Upper lobe of left lung (tissue), 6 donors: ENCODE data around the gene RDX. TPM values are rescaled to one million over a fixed set of nuclear protein-coding genes. Genes with fewer than 3 reads are reported as not detected.

ENCODE experiments used
- ATAC-seq, 2 donors: fragments of 200-7000 bp; cut with Tn5 transposase; one replicate each; pipeline ENCODE4 v1.9.1; 2022; ENCODE audit warnings: mild to moderate bottlenecking in 2 of 2, moderate library complexity in 2 of 2; ENCODE audit not compliant: low FRiP score in 2 of 2
- DNase-seq, 2 donors: peaks; one replicate each; pipeline ENCODE4 v3.0.0-alpha.2; 2019 to 2020
- H3K27ac ChIP-seq, 4 donors: fragments of 200-600 bp; sonication (generic); one replicate each; pipeline ENCODE4 v1.5.1; 2016 to 2019
- H3K27me3 ChIP-seq, 4 donors: fragments of 200-600 bp; sonication (generic); one replicate each; pipeline ENCODE4 v1.5.1; 2017 to 2019
- H3K36me3 ChIP-seq, 4 donors: fragments of 200-600 bp; sonication (generic); one replicate each; pipeline ENCODE4 v1.5.1; 2016 to 2019
- H3K4me1 ChIP-seq, 4 donors: fragments of 200-600 bp; sonication (generic); one replicate each; pipeline ENCODE4 v1.5.1; 2018 to 2019
- H3K4me3 ChIP-seq, 4 donors: fragments of 200-600 bp; sonication (generic); one replicate each; pipeline ENCODE4 v1.5.1; 2017 to 2019; ENCODE audit warnings: mild to moderate bottlenecking in 2 of 4, moderate library complexity in 1 of 4
- H3K9me3 ChIP-seq, 4 donors: fragments of 200-600 bp; sonication (generic); one replicate each; pipeline ENCODE4 v1.5.1; 2018 to 2019
- CTCF ChIP-seq, 6 experiments: fragments of 450-650 bp in 4 of 6; fragments of 200-600 bp in 2 of 6; sonication (generic) in 2 of 6; IDR thresholded peaks; one replicate each; pipeline ENCODE4 v1.5.1; 2016 to 2019; ENCODE audit warnings: antibody characterized with exemption in 6 of 6
- EP300 ChIP-seq, 4 donors: sonication (generic); formaldehyde crosslinking; IDR thresholded peaks; one replicate each; pipeline ENCODE4 v1.5.1; 2017; ENCODE audit warnings: antibody characterized with exemption in 4 of 4, control low read depth in 2 of 4
- POLR2A ChIP-seq, 4 donors: fragments of 450-650 bp; IDR thresholded peaks; one replicate each; pipeline ENCODE4 v1.5.1; 2016 to 2017; ENCODE audit warnings: antibody characterized with exemption in 4 of 4, mild to moderate bottlenecking in 2 of 4
- POLR2AphosphoS5 ChIP-seq, 2 donors: sonication (generic); formaldehyde crosslinking; IDR thresholded peaks; one replicate each; pipeline ENCODE4 v1.5.1; 2017; ENCODE audit warnings: antibody characterized with exemption in 2 of 2
- WGBS, 2 donors: methylation state at CpG; one replicate each; pipeline ENCODE4 v1.1.5; 2017 to 2018; 5-methylcytosine and 5-hydroxymethylcytosine counted together
- total RNA-seq, 6 donors: library from RNA; depleted of rRNA in 4 of 6; stranded (reverse); fragments of >200 nt in 4 of 6; gene quantifications; one replicate each; pipeline versions ENCODE4 v1.1.0 to v1.2.1, GENCODE V29; 2016 to 2021
- donor health status: DM: no; HTN: no; CAD: no; lungs with moderate emphysema.
- donor health status: DM: no; HTN: yes; CAD: no; lungs with severe emphysema.

The RDX gene
- total RNA-seq, 6 donors from 2014 or later, result 113 to 142 (median 121) TPM

GRCh38 chr11:110329445-110329844 lies 33.0 kb upstream of the RDX start:
- H3K4me1 ChIP-seq, result no peaks in the 10 kb centered on the region
- TF ChIP-seq POLR2AphosphoS5 (IDR thresholded peaks at IDR 0.05), result no peak
- TF ChIP-seq CTCF (IDR thresholded peaks at IDR 0.05), result no peak
- TF ChIP-seq POLR2A (IDR thresholded peaks at IDR 0.05), result no peak
- no peak for TF ChIP-seq EP300 (IDR thresholded peaks at IDR 0.05)
- ATAC-seq (peak in 1 of 2 donors; percentile 11), DNase-seq (no peak)
- no peaks in the 10 kb centered on the region for H3K9me3 ChIP-seq
- H3K27me3 ChIP-seq, result no peaks in the 10 kb centered on the region
- no peak overlapping the region for H3K4me3 ChIP-seq
- no peak overlapping the region for H3K27ac ChIP-seq
- 100% methylated on average over 1 of the region's 1 CpG for WGBS, 2 donors
- H3K36me3 ChIP-seq, result no peaks in the 10 kb centered on the region

- H3K4me3 ChIP-seq, result no peak overlapping the region
- TF ChIP-seq EP300 (IDR thresholded peaks at IDR 0.05), result no peak
- no peak for TF ChIP-seq CTCF (IDR thresholded peaks at IDR 0.05)
- TF ChIP-seq POLR2AphosphoS5 (IDR thresholded peaks at IDR 0.05), result no peak
- no peak for TF ChIP-seq POLR2A (IDR thresholded peaks at IDR 0.05)
- 78 to 85% methylated on average over 3 of the region's 3 CpGs for WGBS, 2 donors
- H3K4me1 ChIP-seq, result no peaks in the 10 kb centered on the region
- no peaks in the 10 kb centered on the region for H3K36me3 ChIP-seq
- DNase-seq, result no peak
- H3K9me3 ChIP-seq, result no peaks in the 10 kb centered on the region
- no peaks in the 10 kb centered on the region for H3K27me3 ChIP-seq
- ATAC-seq, result no peak
- H3K27ac ChIP-seq, result no peak overlapping the region
These were observed 31.1 kb upstream of the RDX start for GRCh38 chr11:110327508-110327907.

- Histone ChIP-seq H3K27me3 (no peaks in the 10 kb centered on the region), H3K36me3 (no peaks in the 10 kb centered on the region), H3K4me3 (no peak overlapping the region), H3K4me1 (peaks cover 0 to 8% (median 3%) of the 10 kb centered on the region in 4 donors), H3K9me3 (no peaks in the 10 kb centered on the region), H3K27ac (no peak overlapping the region)
- TF ChIP-seq EP300 (IDR thresholded peaks at IDR 0.05) (no peak), POLR2AphosphoS5 (IDR thresholded peaks at IDR 0.05) (no peak), CTCF (IDR thresholded peaks at IDR 0.05) (no peak), POLR2A (IDR thresholded peaks at IDR 0.05) (no peak)
- DNase-seq (no peak), ATAC-seq (no peak)
- 93 to 100% methylated on average over 4 of the region's 4 CpGs for WGBS, 2 donors
These were observed 27.4 kb upstream of the RDX start for GRCh38 chr11:110323786-110324185.

- TF ChIP-seq EP300 (IDR thresholded peaks at IDR 0.05) (no peak), POLR2AphosphoS5 (IDR thresholded peaks at IDR 0.05) (no peak), POLR2A (IDR thresholded peaks at IDR 0.05) (no peak), CTCF (IDR thresholded peaks at IDR 0.05) (no peak)
- no peaks in the 10 kb centered on the region for H3K9me3 ChIP-seq
These were observed 23.1 kb upstream of the RDX start for GRCh38 chr11:110319501-110319900.

GRCh38 chr11:110318638-110319404 lies 22.4 kb upstream of the RDX start:
- no peaks in the 10 kb centered on the region for H3K27me3 ChIP-seq
- WGBS, 2 donors, result 50 to 65% methylated on average over 1 of the region's 1 CpG
- no peaks in the 10 kb centered on the region for H3K9me3 ChIP-seq
- no peak for TF ChIP-seq EP300 (IDR thresholded peaks at IDR 0.05)
- no peak for TF ChIP-seq POLR2A (IDR thresholded peaks at IDR 0.05)
- TF ChIP-seq CTCF (IDR thresholded peaks at IDR 0.05), result no peak
- no peak for TF ChIP-seq POLR2AphosphoS5 (IDR thresholded peaks at IDR 0.05)
- H3K4me1 ChIP-seq, result peaks cover 4 to 8% (median 6%) of the 10 kb centered on the region in 4 donors
- H3K36me3 ChIP-seq, result no peaks in the 10 kb centered on the region
- ATAC-seq, result no peak
- DNase-seq, result no peak
- no peak overlapping the region for H3K27ac ChIP-seq
- H3K4me3 ChIP-seq, result no peak overlapping the region

More at GRCh38 chr11:110319501-110319900, 23.1 kb upstream of the RDX start:
- Histone ChIP-seq H3K4me3 (no peak overlapping the region), H3K4me1 (peaks cover 4 to 8% (median 6%) of the 10 kb centered on the region in 4 donors), H3K27ac (no peak overlapping the region), H3K36me3 (no peaks in the 10 kb centered on the region), H3K27me3 (no peaks in the 10 kb centered on the region)
- ATAC-seq (no peak), DNase-seq (no peak)
- WGBS, 2 donors, result 52 to 69% methylated on average over 3 of the region's 3 CpGs
